Epithelial cell of proximal tubule (primary cell): Measurements from ENCODE around the gene FARP1. TPM values are rescaled to one million over a fixed set of nuclear protein-coding genes. Genes with fewer than 3 reads are reported as not detected.

Experiments used
- DNase-seq: peaks from one replicate; pipeline ENCODE4 v3.0.0-alpha.2; 2011; ENCODE audit warnings: low read depth
- H3K4me3 ChIP-seq: 2 replicates; pipeline ENCODE4 v1.5.1; 2011; ENCODE audit warnings: low read depth, mild to moderate bottlenecking, low read length
- CTCF ChIP-seq: conservative IDR thresholded peaks from 2 replicates; pipeline ENCODE4 v1.5.1; 2012; ENCODE audit warnings: low read depth, mild to moderate bottlenecking, low read length
- total RNA-seq: library from RNA; depleted of rRNA; stranded (reverse); fragments of >200 nt; gene quantifications from 2 replicates; pipeline ENCODE4 v1.2.3, GENCODE V29; 2015

FARP1 gene
- total RNA-seq, 1 donor from 2014 or later = 97.0 TPM

GRCh38 chr13:98452851-98453843 is 310.3 kb downstream of the FARP1 start:
- H3K4me3 ChIP-seq = no peak overlapping the region
- no peak for TF ChIP-seq CTCF
- DNase-seq = no peak

- TF ChIP-seq CTCF = no peak
- H3K4me3 ChIP-seq = no peak overlapping the region
- DNase-seq = no peak
Observed at GRCh38 chr13:98454389-98454881, 311.5 kb downstream of the FARP1 start.

GRCh38 chr13:98456413-98456845 is 313.5 kb downstream of the FARP1 start:
- no peak for DNase-seq
- TF ChIP-seq CTCF = no peak
- H3K4me3 ChIP-seq = no peak overlapping the region

- no peak overlapping the region for H3K4me3 ChIP-seq
- no peak for DNase-seq
- TF ChIP-seq CTCF = no peak
Observed at GRCh38 chr13:98457053-98457452, 314.2 kb downstream of the FARP1 start.

GRCh38 chr13:98458431-98458830 is 315.5 kb downstream of the FARP1 start:
- DNase-seq = no peak
- no peak overlapping the region for H3K4me3 ChIP-seq
- TF ChIP-seq CTCF = no peak

- no peak for TF ChIP-seq CTCF
- H3K4me3 ChIP-seq = no peak overlapping the region
- no peak for DNase-seq
Observed at GRCh38 chr13:98459171-98459681, 316.3 kb downstream of the FARP1 start.
